Purkinje cell (primary cell): ENCODE measurements around the gene TEK. TPM values are rescaled to one million over a fixed set of nuclear protein-coding genes. Genes with fewer than 3 reads are reported as not detected.

ENCODE experiments used
- polyA plus RNA-seq: library from polyadenylated mRNA; unstranded; fragments of >200 nt; fragmentation: Nextera tagmentation; gene quantifications from 2 replicates; pipeline ENCODE4 v1.2.1, GENCODE V29; 2014

The TEK gene
- 0.07 TPM in 1 of 2 replicates, not detected in the other for polyA plus RNA-seq

GRCh38 chr9:27108981-27109541 is at the start of gene TEK:
TEK (plus strand) TSS chr9:27109225; CDS start chr9:27109591, 366 bp downstream.

Other genes with a start within 250 kb of the TEK start
- gene CAAP1, start 216.4 kb upstream of the TEK start, polyA plus RNA-seq: 9.9 and 10.4 TPM in 2 replicates
- 20.3 and 23.8 TPM in 2 replicates for gene PLAA, start 162.0 kb upstream of the TEK start, polyA plus RNA-seq
- 28.4 and 31.8 TPM in 2 replicates for gene IFT74, start 152.8 kb upstream of the TEK start, polyA plus RNA-seq
- 0.30 TPM in 1 of 2 replicates, not detected in the other for gene LRRC19, start 103.6 kb upstream of the TEK start, polyA plus RNA-seq
- 10.0 and 15.1 TPM in 2 replicates for gene EQTN, start 187.9 kb downstream of the TEK start, polyA plus RNA-seq